Naive B cell (primary cell): ENCODE data around the gene OR4C6. TPM values are rescaled to one million over a fixed set of nuclear protein-coding genes. Genes with fewer than 3 reads are reported as not detected.

Source experiments
- polyA plus RNA-seq, 6 donors: library from polyadenylated mRNA; unstranded; fragments of 300-500 nt; fragmentation: Illumina TruSeq; gene quantifications; one replicate each; pipeline ENCODE4 v1.2.3, GENCODE V29; 2021; ENCODE audit warnings: low read depth in 6 of 6

The OR4C6 gene
- polyA plus RNA-seq, 6 donors from 2014 or later, result not detected

Other genes with a start within 250 kb of the OR4C6 start
- gene OR4C15, start 107.7 kb upstream of the OR4C6 start, polyA plus RNA-seq, result not detected
- gene OR4C16, start 90.1 kb upstream of the OR4C6 start, polyA plus RNA-seq, result not detected
- gene OR4C11, start 54.6 kb upstream of the OR4C6 start, polyA plus RNA-seq, result not detected
- gene OR4P4, start 27.1 kb upstream of the OR4C6 start, polyA plus RNA-seq, result not detected
- gene OR4S2, start 13.9 kb upstream of the OR4C6 start, polyA plus RNA-seq, result not detected
- not detected for gene OR5D13, start 111.2 kb downstream of the OR4C6 start, polyA plus RNA-seq
- not detected for gene OR5D14, start 133.4 kb downstream of the OR4C6 start, polyA plus RNA-seq
- not detected for gene OR5L1, start 149.2 kb downstream of the OR4C6 start, polyA plus RNA-seq
- gene OR5D18, start 157.4 kb downstream of the OR4C6 start, polyA plus RNA-seq, result not detected
- not detected for gene OR5L2, start 165.0 kb downstream of the OR4C6 start, polyA plus RNA-seq
- not detected for gene OR5D16, start 176.6 kb downstream of the OR4C6 start, polyA plus RNA-seq
- gene TRIM51, start 221.1 kb downstream of the OR4C6 start, polyA plus RNA-seq, result not detected